GM12892 (cell line): ENCODE results near the gene TMEM138.

Experiments
- POLR2A ChIP-seq: IDR thresholded peaks from 2 replicates; pipeline ENCODE4 v1.6.1; 2011; ENCODE audit warnings: low read depth, low read length, control low read depth
- POLR2AphosphoS5 ChIP-seq: IDR thresholded peaks from 2 replicates; pipeline ENCODE4 v1.6.1; 2011; ENCODE audit warnings: low read depth, low read length, control low read depth
- TAF1 ChIP-seq: IDR thresholded peaks from 2 replicates; pipeline ENCODE4 v1.6.1; 2011; ENCODE audit warnings: low read depth, mild to moderate bottlenecking, control low read depth, low read length, borderline replicate concordance

DNA sequence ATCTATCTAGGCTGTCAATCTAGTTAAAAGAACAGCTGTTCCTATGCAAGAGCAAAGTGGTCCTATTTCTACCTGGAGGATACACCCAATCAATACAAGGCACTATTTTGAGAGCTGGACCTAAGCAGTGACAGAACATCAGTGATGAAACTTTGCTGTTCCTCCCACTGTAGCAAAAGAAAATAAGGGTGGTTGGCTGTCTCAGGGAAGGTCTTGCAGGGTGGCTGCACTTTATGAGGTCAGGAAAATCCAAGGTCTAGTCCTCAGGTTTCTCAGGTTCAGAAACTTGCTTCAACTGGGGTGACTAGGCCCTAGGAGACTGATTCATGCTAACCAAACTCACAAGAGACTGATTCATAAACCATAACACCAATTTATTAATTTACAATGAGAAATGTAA lies 56.0 kb downstream of the TMEM138 start:
- TF ChIP-seq POLR2A (no peak), POLR2AphosphoS5 (no peak), TAF1 (no peak)
